Activated CD4-positive, CD25-positive, alpha-beta regulatory T cell treated with anti-CD3 and anti-CD28 coated beads, Interleukin-2, amount 50 U/mL, for 24 hours (primary cell): ENCODE data around the gene MRGPRG.

ENCODE experiments used
- ATAC-seq, 2 donors: fragments of 150-1000 bp; cut with Tn5 transposase; one replicate each; pipeline ENCODE4 v1.10.0; 2021; ENCODE audit warnings: mild to moderate bottlenecking in 1 of 2, moderate library complexity in 1 of 2

The MRGPRG gene

GRCh38 chr11:3194016-3194816, 24.4 kb downstream of the MRGPRG start:
- ATAC-seq, result no peak

GRCh38 chr11:3193373-3194015, 25.1 kb downstream of the MRGPRG start:
- no peak for ATAC-seq

DNA sequence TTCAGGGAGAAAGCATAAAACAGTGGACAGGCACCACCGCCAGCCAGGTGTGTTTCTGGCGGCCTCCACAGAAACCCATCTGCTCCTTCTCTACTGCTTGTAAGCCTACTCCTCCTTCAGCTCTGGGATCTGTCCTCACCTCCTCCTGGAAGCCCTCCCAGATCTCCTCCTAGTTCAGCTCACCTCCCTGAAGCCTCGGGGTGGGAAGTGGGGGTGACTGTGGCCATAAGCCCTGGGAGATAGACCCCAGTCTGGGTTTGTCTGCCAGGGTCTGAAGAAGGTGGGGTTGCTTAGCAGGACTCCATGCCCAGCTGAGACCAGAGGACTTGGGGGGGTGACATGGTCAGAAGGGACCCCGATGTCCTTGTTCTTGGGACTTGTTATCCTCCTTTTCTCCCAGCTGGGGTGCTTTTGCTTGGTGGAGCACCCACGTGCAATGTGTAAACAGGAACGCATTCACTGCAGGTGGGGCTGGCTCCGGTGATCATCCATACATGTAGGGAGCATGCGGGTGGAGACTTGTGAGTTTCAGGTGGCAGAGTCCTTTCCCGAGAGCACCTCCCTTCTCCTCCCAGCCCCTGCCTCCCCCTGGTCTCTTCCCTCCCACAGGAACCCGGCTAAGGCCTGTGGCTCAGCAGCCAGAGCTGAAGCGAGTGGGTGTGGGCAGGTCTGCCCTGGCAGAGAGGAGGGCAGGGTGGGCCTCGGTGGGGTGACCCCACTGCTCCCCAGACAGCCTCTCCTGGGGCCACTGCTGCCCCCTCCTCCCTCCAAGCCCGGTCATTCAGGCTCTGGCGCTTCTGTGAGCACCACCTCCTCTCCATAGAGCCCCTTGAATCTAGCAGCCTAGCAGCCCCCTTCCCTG, 25.9 kb downstream of the MRGPRG start:
- ATAC-seq, result no peak

DNA sequence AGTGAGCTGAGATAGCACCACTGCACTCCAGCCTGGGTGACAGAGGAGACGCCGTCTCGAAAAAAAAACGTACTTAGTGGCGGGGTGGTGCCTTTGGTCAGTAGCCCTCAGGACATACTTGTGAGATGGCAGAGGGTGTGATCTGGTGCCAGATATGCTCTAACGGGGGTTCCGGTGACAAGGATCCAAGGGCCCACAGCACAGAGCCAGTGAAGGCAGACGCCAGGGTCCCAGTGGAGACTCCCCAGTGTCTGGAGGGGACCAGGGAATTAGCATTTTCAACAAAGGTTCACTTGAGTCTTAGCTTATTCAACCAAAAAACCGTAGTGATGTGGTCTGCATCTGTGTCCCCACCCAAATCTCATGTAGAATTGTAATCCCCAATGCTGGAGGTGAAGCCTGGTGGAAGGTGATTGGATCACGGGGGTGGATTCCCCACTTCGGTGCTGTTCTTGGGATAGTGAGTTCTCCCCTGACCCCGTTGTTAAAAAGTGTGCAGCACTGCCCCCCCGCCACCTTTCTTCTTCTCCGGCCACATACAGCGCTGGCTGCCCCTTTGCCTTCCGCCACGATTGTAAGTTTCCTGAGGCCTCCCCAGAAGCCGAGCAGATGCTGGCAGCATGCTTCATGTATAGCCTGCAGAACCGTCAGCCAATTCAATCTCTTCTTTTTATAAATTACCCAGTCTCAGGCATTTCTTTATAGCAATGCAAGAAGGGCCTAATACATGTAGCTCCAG, 26.9 kb downstream of the MRGPRG start:
- ATAC-seq, result no peak

DNA sequence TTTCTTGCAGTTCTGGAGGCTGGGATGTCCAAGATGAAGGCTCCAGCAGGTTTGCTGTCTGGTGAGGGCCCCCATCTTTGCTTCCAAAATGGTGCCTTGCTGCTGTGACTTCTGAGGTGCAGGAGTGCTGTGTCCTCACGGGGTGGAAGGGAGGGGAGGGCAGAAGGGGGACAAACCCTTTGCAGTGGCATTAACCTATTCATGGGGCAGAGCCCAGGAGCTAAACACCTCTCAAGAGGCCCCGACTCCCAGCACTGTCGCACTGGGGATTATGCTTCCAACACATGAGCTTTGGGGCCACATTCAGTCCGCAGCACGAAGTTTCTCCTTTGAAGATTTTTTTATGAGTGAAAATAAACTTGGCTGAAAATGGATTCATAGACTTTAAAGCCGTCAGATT, 28.0 kb downstream of the MRGPRG start:
- ATAC-seq, result no peak

DNA sequence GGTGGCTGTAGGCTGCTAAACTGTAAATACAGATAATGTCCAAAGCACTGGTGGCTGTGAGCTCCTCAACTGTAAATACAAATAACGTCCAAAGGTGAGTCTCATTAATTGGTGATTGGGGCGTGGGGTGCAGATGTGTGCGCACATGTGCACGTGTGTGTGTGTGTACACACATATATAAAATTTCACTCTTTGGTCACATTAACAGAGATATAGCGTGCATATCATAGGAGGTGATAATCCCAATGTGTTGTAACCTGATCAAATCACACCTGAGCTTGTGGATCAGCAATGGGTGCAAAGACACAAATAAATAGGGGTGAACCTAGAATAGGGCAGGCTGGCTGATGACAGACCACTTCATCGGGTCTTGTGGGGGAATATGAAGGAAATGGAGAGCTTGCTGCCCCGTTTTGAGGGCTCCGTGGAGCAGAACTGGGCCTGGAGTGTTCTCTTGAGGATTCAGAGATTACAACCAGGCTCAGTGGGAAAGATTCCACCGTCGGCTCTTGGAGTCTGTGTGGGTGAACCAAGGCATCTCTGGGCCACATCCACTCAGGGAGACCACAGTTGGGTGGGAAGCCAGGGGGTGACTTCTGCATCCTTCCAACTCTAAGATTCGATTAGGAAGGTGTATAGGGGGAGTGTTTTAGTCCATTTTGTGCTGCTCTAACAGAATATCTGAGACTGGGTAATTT, 28.6 kb downstream of the MRGPRG start:
- ATAC-seq, result no peak

DNA sequence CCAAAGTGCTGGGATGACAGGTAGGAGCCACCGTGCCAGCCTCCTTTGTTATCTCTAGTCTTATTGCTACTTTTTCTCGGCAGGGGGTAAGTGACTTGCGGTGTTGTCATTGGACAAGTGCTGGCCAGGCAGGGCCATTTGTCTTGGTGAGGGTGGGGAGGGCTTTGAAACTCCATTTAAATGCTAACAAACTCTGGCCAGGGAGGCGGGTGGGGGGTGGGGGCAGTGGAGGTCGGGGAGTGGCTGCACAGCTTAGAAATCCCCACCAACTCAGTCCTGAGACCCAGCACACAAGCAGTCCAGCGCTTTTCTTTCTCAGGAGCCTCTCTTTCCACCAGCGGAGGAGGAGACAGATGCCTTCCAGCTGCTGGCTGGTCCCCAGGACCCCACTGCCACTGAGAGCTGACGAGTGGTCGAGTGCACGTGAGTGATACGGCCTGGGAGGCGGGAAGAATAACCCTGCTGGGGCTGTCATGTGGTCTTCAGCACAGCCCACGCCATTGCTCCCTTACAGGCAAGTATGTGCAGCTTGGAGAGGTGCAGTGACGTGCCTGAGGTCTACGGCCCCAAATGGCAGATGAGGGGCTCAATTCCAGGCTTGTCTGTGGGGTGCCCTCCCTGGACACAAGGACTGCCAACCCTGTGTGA, 29.3 kb downstream of the MRGPRG start:
- no peak for ATAC-seq

- ATAC-seq, result no peak
Observed at GRCh38 chr11:3188496-3189195, 30.0 kb downstream of the MRGPRG start.

DNA sequence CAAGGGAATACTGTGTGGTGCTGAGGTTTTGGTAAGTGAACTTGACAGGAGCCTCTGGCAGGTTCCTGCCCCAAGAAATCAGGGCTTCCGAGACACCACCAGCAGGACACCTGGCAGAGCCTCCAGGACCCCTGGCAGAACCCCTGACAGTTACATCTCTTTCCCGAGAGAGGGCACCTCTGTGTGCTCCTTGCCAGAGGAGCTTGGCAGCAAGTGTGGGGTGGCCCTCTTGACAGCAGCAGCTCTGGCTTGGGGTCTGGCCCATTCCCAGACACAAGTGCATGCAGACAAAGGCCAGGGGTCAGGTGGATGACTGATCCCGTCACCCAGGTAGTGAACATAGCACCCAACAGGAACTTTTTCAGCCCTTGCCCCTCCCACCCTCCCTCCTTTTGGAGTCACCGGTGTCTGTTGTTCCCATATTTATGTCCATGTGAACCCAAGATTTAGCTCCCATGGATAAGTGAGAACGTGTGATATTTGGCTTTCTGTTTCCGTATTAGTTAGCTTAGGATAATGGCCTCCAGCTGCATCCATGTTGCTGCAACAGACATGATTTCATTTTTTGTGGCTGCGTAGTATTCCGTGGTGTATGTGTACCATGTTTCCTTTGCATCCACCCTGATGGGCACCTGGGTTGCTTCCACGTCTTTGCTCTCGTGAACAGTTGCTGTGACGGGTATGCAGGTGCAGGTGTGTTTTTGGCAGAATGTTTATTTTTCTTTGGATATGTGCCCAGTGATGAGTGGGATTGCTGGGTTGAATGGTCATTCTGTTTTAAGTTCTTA, 32.3 kb downstream of the MRGPRG start:
- no peak for ATAC-seq

DNA sequence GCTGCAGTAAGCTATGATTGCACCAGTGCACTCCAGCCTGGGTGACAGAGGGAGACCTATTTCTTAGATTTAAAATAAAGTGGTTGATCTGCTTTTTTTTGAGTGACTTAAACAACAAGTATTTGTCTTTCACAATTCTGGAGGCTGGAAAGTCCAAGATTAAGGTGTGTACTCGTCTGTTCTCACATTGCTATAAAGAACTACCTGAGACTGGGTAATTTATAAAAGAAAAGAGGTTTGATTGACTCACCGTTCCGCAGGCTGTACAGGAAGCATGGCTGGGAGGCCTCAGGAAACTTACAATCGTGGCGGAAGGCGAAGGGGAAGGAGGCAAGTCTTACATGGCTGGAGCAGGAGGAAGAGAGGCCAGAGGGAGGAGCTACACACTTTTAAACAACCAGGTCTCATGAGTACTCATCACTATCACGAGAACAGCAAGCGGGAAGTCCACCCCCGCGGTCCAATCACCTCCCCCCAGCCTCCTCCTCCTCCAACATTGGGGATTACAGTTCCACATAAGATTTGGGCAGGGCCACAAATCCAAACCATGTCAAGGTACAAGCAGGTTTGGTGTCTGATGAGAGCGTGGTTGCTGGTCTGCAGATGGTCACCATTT, 33.8 kb downstream of the MRGPRG start:
- ATAC-seq, result no peak

GRCh38 chr11:3183523-3183922, 35.1 kb downstream of the MRGPRG start:
- no peak for ATAC-seq

- no peak for ATAC-seq
Observed at GRCh38 chr11:3182462-3182852, 36.2 kb downstream of the MRGPRG start.

DNA sequence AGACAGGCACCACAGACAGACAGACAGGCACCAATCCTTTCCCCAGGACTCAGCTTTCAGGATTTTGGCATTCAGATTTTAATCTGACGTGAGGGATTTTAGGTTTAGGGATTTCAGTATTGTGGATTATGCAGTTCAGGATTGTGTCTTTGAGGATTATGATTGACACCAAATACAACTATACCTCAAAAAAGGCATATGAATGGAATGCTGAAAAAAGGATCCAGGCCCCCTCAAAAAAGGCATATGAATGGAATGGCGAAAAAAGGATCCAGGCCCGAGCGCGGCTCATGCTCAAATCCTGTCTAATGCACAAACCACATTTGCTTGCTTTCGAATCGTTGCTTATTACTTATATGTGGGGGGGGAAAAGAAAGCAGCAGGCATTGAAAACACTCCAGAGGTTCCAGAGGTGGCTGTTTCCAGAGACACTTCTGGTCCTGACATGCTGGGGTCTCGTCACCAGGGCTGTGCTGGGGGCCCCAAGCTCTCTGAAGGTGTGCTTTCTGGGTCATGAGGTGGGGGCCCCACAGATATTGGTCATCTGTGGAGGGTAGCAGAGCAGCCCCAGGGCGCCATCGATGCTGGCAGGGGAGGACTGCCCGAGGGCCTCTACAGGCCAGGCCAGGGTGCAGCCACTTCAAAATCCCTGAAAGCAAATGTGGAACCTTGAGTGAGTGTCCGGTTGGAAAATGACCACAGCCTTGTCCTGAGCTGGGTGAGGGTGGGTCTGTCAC, 36.7 kb downstream of the MRGPRG start:
- no peak for ATAC-seq

GRCh38 chr11:3180869-3181268, 37.7 kb downstream of the MRGPRG start:
- no peak for ATAC-seq

DNA sequence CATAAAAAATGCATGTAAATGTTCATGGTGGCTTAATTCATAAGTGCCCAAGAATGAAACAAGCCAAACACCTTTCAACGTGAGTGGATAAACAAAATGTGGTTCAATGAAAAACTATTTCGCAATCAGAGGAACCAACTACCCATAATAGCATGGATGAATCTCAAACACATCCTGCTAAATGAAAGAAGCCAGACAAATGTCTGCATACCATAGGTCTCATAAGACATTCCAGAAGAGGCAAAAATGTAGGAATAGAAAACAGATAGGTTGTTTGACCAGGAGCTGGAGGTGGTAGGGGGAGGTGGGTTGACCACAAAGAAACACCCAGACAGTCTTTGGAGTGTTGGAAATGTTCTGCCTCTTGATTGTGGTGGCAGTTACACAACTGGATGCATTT, 40.3 kb downstream of the MRGPRG start:
- ATAC-seq, result no peak

DNA sequence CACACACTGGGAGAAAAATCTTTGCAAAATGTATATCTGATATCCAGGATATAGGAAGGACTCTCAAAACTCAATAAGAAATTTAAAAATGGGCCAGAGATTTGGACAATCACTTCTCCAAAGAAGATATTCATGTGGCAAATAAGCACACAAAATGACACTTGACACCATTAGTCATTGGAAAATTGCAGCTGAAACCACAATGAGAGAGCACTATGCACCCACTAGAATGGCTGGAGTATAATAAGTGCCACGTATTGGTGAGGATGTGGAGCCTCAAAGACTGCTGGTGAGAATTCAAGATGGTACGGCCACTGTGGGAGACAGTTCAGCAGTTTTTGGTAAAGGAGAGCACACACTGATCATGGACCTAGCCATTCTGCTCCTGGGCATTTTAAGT, 40.7 kb downstream of the MRGPRG start:
- ATAC-seq, result no peak

DNA sequence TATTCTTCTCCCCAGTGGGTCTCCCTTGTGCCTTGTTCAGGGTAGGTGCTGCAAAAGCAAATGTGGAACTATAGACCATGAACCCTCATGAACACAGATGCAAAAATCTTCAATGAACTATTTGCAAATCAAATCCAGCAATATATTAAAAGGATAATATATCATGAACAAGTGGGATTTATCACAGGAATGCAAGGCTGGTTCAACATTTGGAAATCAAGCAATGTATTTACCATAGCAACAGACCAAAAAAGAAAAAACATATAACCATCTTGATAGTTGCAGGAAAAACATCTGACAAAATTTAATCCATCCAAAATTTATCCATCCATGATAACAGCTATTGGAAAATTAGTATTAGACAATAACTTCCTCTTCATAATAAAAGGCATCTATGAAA, 42.1 kb downstream of the MRGPRG start:
- ATAC-seq, result no peak

DNA sequence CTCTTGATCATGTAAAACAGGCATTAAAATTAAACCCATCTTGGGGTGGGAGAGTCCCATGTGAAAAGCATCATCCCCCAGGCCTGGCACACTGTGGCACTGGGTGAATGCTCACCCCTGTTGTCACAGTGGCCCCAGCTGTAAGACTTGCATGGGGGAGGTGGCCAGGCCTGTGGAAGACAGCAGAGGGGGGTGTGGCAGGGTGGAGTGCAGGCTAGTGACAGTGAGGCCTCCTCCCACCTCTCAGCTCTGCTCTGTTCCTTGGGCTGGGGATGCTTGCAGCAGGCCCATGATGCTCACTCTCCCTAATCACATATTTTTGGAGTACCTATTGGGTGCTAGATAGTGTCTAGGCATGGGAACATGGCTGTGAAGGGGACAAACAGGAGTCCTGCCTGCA, 43.4 kb downstream of the MRGPRG start:
- ATAC-seq, result no peak

GRCh38 chr11:3174387-3174786, 44.2 kb downstream of the MRGPRG start:
- ATAC-seq, result no peak
